ENCODE data around the gene SCN4A.
"Not testable (repeated sequence)": the region's sequence is repeated elsewhere in the genome, so short reads cannot be mapped to it uniquely, and the experiment has no call there.

- TF ChIP-seq CTCF (IDR thresholded peaks at IDR 0.05; ENCODE audit: borderline replicate concordance, extremely low read depth, low read length, poor library complexity, severe bottlenecking); EZH2 (IDR thresholded peaks at IDR 0.05; ENCODE audit: borderline replicate concordance, low read depth, low read length, severe bottlenecking): not testable (repeated sequence)
These were observed 53.9 kb downstream of the SCN4A start, which contains the start of gene GH1 for GRCh38 chr17:63918789-63919305.

Measured in DND-41 (cell line).